GM10266 (cell line): ENCODE results near the gene GZF1.

Experiments
- DNase-seq: peaks from one replicate; pipeline ENCODE4 v3.0.0; 2012; ENCODE audit errors: extremely low spot score
- TF ChIP-seq, protein P1 (sequence below): IDR thresholded peaks from 2 replicates; pipeline ENCODE4 v1.5.1; 2012; ENCODE audit warnings: mild to moderate bottlenecking, low read depth; ENCODE audit not compliant: control insufficient read depth, insufficient read depth; ENCODE audit errors: missing control alignments

Gene GZF1

DNA sequence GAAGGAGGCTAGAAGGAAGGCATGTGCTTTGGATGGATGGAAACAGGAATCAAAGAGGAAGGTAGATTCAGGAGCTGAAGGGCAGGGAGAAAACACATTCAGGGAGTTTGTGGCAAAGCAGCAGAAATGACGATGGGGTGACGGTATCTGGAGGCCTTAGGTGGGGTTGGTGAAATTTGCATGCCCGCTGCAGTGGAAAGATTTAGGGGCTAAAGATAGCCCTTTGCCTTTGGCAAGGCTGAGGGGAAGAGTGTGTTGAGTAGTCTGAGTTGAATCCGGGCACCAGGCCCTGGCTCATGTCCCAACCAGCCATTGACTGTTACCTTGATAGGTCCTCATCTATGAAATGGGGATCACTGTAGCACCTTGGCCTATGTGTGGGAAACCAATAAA, 1.3 kb downstream of the GZF1 start:
- TF ChIP-seq, protein P1, sequence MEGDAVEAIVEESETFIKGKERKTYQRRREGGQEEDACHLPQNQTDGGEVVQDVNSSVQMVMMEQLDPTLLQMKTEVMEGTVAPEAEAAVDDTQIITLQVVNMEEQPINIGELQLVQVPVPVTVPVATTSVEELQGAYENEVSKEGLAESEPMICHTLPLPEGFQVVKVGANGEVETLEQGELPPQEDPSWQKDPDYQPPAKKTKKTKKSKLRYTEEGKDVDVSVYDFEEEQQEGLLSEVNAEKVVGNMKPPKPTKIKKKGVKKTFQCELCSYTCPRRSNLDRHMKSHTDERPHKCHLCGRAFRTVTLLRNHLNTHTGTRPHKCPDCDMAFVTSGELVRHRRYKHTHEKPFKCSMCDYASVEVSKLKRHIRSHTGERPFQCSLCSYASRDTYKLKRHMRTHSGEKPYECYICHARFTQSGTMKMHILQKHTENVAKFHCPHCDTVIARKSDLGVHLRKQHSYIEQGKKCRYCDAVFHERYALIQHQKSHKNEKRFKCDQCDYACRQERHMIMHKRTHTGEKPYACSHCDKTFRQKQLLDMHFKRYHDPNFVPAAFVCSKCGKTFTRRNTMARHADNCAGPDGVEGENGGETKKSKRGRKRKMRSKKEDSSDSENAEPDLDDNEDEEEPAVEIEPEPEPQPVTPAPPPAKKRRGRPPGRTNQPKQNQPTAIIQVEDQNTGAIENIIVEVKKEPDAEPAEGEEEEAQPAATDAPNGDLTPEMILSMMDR = no peak
- DNase-seq = peak; percentile 41

DNA sequence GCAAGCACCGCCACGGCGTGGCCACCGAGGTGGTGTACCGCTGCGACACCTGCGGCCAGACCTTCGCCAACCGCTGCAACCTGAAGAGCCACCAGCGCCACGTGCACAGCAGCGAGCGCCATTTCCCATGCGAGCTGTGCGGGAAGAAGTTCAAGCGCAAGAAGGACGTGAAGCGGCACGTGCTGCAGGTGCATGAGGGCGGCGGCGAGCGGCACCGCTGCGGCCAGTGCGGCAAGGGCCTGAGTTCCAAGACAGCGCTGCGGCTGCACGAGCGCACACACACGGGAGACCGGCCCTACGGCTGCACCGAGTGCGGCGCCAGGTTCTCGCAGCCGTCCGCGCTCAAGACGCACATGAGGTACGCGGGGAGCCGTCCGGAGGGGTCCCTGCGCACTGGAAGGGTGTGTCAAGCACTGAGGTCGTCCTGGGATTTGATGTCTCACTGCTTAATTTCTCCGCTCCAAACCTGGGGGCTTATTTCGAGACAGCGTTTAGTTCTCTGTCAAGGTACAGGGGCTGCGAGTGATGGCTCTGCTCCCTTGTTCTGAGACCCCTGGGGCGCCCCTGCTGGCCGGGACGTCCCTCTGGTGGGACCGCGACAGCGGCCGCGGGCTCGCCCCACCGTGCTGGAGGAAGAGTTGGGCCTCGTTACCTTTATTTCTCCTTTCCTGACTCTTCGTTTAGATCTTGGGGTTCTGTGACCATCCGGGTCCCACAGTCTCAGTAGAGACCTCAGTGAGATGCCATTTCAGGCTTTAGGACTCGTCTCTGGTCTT, 3.6 kb downstream of the GZF1 start:
- TF ChIP-seq, protein P1 = no peak
- DNase-seq = no peak

DNA sequence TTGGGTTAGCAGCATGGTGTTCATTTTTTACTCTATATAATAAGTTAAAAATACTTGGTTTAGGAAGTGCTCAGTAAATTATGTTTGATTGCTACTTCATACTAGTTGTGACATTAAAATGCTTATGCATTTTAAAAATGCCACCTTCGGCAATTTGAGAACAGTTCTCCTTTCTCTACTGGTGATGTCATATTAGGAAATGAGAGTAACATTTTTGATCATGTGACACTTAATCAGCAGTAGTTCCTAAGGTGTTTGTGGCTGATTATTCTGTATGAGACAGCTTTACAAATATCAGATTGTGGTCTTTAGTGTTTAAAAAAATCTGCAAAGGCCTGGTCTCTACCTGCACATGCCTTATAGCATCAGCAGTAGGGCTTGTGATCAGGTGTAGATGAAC, 4.4 kb downstream of the GZF1 start:
- DNase-seq = peak; percentile 55

GRCh38 chr20:23367770-23368169, 5.8 kb downstream of the GZF1 start:
- TF ChIP-seq, protein P1 = no peak
- no peak for DNase-seq

More for the DNA sequence above, 4.4 kb downstream of the GZF1 start:
- TF ChIP-seq, protein P1 = no peak

DNA sequence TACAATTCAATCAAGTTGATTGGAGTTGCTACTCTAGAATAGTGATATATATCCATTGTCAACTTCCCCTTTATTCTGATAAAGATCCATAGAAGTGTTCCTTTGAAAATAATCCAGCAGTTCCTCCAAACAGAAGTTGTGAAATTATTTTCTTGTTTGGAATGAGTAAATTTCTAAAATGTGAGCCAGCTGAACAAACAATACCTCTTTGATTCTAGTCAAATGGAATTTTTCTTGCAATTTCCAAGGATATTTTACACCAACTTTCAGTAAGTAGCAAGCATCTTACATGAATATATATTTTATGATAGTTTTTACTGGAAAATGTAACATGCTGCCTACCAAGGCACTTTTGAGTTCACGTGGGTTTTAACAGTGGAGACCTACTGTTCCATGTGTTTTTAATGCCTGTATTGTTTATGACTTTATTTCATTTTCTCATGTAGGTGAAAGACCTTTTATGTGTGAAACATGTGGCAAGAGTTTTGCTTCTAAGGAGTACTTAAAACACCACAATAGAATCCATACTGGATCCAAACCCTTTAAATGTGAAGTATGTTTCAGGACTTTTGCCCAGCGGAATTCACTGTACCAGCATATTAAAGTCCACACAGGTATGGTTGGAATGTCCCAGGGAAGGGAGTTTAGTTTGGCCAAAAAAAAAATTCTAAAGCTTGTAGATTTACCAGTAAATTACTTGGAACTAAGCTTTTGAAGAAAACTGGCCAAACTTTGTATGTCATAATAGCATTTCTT, 6.5 kb downstream of the GZF1 start:
- DNase-seq = no peak
- TF ChIP-seq, protein P1 = no peak

- TF ChIP-seq, protein P1 = no peak
- no peak for DNase-seq
These were observed 7.3 kb downstream of the GZF1 start for GRCh38 chr20:23369072-23369823.
